Activated T-helper 1 cell treated with Interleukin-2 at 50 U/mL for 16 hours (primary cell): Measurements from ENCODE around the gene SMC1B.
"Not testable (repeated sequence)": the region's sequence is repeated elsewhere in the genome, so short reads cannot be mapped to it uniquely, and the experiment has no call there.

ENCODE experiments used
- DNase-seq: peaks from one replicate; pipeline ENCODE4 v3.0.0-alpha.2; 2020; ENCODE audit warnings: low read depth

Gene SMC1B

GRCh38 chr22:45413368-45414211 is at the start of gene SMC1B, which contains the start of gene RIBC2:
Gene SMC1B, minus strand, starts transcription at chr22:45413599. Its CDS starts 32 bp downstream, at chr22:45413567.
Gene RIBC2, plus strand, starts transcription at chr22:45413693. Its CDS starts 194 bp downstream, at chr22:45413887.
- DNase-seq = peak; percentile 57

- no peak for DNase-seq
Observed at GRCh38 chr22:45462034-45462655, 48.7 kb upstream of the SMC1B start.

- no peak for DNase-seq
Observed at GRCh38 chr22:45460288-45461109, 47.1 kb upstream of the SMC1B start.

- DNase-seq = no peak
Observed at GRCh38 chr22:45459235-45459634, 45.8 kb upstream of the SMC1B start.

- no peak for DNase-seq
Observed at GRCh38 chr22:45458532-45458931, 45.1 kb upstream of the SMC1B start.

- DNase-seq = no peak
Observed at GRCh38 chr22:45456811-45457210, 43.4 kb upstream of the SMC1B start.

- no peak for DNase-seq
Observed at GRCh38 chr22:45455621-45456020, 42.2 kb upstream of the SMC1B start.

- no peak for DNase-seq
Observed at GRCh38 chr22:45455212-45455611, 41.8 kb upstream of the SMC1B start.

- no peak for DNase-seq
Observed at GRCh38 chr22:45454275-45454674, 40.9 kb upstream of the SMC1B start.

GRCh38 chr22:45453764-45454163 is 40.4 kb upstream of the SMC1B start:
- no peak for DNase-seq

GRCh38 chr22:45452565-45453379 is 39.4 kb upstream of the SMC1B start:
- DNase-seq = no peak

GRCh38 chr22:45451972-45452371 is 38.6 kb upstream of the SMC1B start:
- DNase-seq = no peak

- DNase-seq = no peak
Observed at GRCh38 chr22:45450921-45451651, 37.7 kb upstream of the SMC1B start.

- no peak for DNase-seq
Observed at GRCh38 chr22:45450101-45450785, 36.8 kb upstream of the SMC1B start.

GRCh38 chr22:45449442-45449841 is 36.0 kb upstream of the SMC1B start:
- not testable (repeated sequence) for DNase-seq

- DNase-seq = no peak
Observed at GRCh38 chr22:45448431-45448830, 35.0 kb upstream of the SMC1B start.

- not testable (repeated sequence) for DNase-seq
Observed at GRCh38 chr22:45447596-45447995, 34.2 kb upstream of the SMC1B start.

GRCh38 chr22:45446216-45446615 is 32.8 kb upstream of the SMC1B start:
- DNase-seq = no peak

- no peak for DNase-seq
Observed at GRCh38 chr22:45445031-45445710, 31.8 kb upstream of the SMC1B start.

- DNase-seq = no peak
Observed at GRCh38 chr22:45444168-45444567, 30.8 kb upstream of the SMC1B start.
